Measurements from ENCODE around the gene THNSL1.

THNSL1 gene

DNA sequence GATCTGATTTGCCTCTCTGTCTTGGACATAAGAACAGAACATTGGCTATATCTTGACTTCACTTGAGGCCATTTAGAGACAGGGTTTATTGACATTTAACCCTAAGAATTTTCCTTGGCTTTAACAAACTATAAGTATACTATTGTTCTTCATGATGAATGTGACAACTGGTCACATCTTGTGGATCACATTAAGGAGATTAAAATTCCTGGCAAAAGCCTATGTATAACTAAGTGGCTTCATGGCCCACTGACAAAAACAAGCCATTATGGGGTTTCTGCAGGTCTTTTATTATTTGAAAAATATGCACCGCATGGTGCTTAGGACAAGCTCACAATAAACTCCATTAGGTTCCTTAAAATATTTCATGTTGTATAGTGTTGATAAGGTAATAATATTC lies 54.8 kb downstream of the THNSL1 start:
- Mint-ChIP-seq H3K4me1 (no peaks in the 10 kb centered on the region), H3K36me3 (ENCODE audit: low read depth) (no peaks in the 10 kb centered on the region), H3K27ac (no peak overlapping the region), H3K27me3 (ENCODE audit: low read depth, poor library complexity) (peaks cover 4% of the 10 kb centered on the region), H3K4me3 (no peak overlapping the region), H3K9me3 (no peaks in the 10 kb centered on the region)
- DNase-seq, result no peak
- TF ChIP-seq CTCF (IDR thresholded peaks at IDR 0.05), result no peak

GRCh38 chr10:25072786-25073185 lies 56.4 kb downstream of the THNSL1 start:
- Mint-ChIP-seq H3K4me3 (no peak overlapping the region), H3K27me3 (ENCODE audit: low read depth, poor library complexity) (peaks cover 4% of the 10 kb centered on the region), H3K4me1 (no peaks in the 10 kb centered on the region), H3K9me3 (no peaks in the 10 kb centered on the region), H3K27ac (no peak overlapping the region), H3K36me3 (ENCODE audit: low read depth) (no peaks in the 10 kb centered on the region)
- no peak for TF ChIP-seq CTCF (IDR thresholded peaks at IDR 0.05)
- DNase-seq, result no peak

- no peaks in the 10 kb centered on the region for H3K36me3 Mint-ChIP-seq (ENCODE audit: low read depth)
- H3K27ac Mint-ChIP-seq, result no peak overlapping the region
- H3K4me1 Mint-ChIP-seq, result peaks cover 2% of the 10 kb centered on the region
- DNase-seq, result no peak
- no peak for TF ChIP-seq CTCF (IDR thresholded peaks at IDR 0.05)
- H3K9me3 Mint-ChIP-seq, result no peaks in the 10 kb centered on the region
- no peaks in the 10 kb centered on the region for H3K27me3 Mint-ChIP-seq (ENCODE audit: low read depth, poor library complexity)
- no peak overlapping the region for H3K4me3 Mint-ChIP-seq
Observed at GRCh38 chr10:25075825-25076224, 59.4 kb downstream of the THNSL1 start.
